Activated CD8-positive, alpha-beta memory T cell treated with anti-CD3 and anti-CD28 coated beads, Interleukin-2, amount 50 U/mL, for 4 hours (primary cell): ENCODE measurements around the gene LRP4.
A peak's percentile ranks its signal among the peaks of the same experiment; 100 is the strongest.

Source experiments
- DNase-seq: peaks from one replicate; pipeline ENCODE4 v3.0.0-alpha.2; 2020

Gene LRP4

DNA sequence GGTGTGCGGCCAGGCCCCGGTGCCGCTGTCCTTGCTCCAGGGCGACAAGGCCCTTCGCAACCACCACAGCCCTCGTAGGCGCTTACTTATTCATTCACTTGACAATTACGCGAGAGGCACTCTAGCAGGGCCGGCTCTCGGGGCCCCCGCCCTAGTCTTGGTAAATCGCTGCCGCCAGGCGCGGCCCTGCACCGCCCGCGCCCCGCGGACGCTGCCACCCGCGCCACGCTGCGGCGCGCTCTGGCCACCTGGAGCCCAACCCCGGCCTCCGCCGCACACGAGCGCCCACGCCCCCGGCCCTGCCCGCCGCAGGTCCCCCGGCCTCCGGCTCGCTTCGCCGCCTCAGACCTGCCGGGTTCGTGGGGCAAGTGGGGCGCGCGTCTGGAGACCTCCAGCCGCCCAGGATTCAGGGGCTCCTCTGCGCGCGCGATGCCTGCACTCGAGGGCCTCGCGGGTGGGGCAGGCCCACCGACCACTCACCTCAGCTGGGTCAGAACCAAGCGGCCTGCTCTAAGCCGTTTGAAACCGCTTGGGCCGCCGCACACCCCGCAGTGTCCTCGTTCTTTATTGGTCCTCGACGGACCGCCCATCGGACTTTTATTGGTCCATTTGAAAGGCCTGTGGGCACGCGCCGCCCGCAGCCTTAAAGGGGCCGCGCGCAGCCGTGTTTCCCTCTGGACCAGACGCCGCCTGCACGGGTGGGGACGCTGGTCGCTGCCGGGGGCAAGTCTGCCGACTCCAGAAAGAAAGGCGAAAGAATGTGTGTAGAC, 72.4 kb downstream of the LRP4 start, which contains the start of gene CKAP5:
Gene CKAP5, minus strand, starts transcription at position 541 of the 770 bp plus-strand sequence. CDS start 25,049 bp downstream, outside the sequence.
- peak; percentile 84 for DNase-seq

DNA sequence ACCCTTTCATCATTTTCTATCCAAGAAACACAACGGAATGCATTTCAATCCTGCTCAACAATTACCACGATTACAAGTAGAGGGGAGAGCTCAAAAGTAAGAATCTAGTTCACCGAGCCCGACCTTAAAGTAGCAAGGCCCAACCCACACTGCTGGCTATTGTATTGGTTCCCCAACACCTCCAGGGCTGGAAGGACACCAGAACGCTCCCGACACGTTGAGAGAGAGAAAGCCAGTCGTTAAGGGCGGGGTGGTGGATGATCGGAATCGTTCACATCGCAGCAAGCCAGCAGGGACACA, 73.0 kb downstream of the LRP4 start:
- no peak for DNase-seq

DNA sequence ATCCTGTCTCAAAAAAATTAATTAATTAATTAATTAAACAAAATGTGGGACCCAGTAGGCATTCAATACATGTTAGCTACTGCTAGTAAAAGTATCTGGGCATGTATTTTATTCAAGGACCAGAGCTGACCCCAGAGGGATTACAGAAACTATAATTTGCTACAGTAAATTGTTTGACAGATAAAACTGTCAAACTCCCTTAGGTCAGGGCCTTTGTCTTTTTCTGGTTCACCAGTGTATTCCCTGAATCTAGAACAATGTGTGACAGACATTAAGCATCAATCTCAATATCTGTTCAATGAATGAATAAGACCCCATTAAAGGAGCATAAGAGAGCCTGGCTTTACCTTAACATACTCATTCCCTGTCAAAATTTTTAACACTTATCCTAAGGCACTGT, 78.2 kb downstream of the LRP4 start:
- no peak for DNase-seq

DNA sequence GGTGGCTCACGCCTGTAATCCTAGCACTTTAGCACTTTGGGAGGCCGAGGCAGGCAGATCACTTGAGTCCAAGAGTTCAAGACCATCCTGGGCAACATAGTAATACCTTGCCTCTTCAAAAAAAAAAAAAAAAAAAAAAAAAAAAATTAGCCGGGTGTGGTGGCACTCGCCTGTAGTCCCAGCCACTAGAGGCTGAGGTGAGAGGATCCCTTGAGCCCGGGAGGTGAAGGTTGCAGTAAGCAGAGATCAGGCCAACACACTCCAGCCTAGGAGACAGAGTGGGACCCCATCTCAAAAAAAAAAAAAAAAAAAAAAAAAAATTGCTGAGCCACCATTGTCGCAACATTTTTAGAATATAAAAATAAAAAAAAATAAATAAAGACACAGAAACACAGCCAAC, 79.8 kb downstream of the LRP4 start:
- DNase-seq = no peak

DNA sequence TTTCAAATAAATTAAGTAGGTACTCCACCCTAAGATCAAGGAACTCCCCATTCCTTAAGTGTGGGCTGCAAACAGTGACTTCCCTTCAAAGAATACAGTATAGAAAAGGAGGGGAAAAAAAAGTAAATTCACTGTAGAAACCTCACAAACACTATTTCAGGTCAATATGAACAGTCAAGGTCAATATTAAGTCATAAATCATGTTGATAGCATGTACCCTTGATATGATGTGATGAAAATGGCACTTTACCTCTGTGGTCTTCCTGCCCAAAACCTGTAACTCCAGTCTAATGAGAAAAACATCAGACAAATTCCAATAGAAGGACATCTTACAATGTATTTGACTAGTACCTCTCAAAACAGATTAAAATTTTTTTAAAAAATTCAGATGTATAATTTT, 80.5 kb downstream of the LRP4 start:
- no peak for DNase-seq

DNA sequence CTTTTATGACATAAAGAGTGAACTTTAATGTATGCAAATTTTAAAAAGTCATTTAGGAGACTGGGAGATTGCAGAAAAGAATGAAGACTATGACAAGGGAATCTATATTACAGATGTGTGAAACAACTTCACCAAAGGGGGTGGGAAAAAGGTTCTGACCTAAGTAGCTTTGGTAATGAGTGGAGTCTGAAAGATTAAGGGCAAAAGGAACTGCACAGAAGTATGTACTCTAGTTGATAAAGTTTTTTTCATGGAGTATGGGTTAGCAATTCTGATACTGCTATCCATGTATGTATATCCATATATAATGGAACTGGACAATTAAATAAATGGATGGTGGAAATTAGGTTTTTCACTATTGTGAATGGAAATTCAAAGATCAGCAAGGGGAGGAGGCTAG, 81.5 kb downstream of the LRP4 start:
- DNase-seq = no peak

DNA sequence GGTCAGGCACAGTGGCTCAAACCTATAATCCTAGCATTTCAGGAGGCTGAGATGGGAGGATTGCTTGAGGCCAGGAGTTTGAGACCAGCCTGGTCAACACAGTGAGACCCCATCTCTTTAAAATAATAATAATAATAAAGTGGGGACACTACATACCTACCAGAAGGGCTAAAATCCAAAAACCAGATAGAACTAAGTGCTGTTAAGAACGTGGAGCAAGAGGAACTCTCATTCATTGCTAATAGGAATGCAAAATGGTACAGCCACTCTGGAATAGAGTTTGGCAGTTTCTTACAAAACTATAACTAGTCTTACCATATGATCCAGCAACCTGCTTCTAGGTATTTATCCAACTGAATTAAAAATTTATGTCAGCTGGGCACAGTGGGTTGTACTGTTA, 81.9 kb downstream of the LRP4 start:
- no peak for DNase-seq

DNA sequence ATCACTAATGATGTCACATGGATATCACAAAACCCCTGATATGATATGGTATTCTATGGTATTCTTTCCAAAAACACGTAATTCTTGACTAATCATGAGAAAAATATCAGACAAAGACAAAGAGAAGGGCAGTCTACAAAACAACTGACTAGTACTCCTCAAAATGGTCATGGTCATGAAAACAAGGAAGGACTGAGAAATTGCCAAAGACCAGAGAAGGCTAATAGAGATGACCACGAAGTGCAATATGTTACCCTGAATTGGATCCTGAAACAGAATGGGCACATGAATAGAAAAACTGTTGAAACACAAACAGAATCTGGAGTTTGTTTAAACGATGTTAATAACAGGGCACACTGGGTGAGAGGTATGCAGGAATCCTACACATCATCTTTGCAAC, 82.5 kb downstream of the LRP4 start:
- DNase-seq = no peak

DNA sequence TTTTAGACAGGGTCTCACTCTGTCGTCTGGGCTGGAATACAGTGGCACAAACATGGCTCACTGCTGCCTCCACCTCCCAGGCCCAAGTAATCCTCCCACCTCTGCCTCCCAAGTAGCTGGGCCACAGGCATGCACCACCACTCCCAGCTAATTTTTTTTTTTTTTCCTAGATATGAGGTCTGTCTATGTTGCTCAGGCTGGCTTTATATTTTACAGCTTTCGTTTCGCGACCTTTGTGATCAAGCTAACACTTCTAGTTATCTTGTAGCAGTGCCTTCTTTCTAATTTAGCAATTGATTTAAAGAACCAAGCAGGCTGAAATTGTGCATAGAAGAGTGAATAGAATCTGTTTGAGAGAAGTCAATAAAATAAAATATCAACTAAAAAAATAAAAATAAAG, 83.5 kb downstream of the LRP4 start:
- DNase-seq = no peak

DNA sequence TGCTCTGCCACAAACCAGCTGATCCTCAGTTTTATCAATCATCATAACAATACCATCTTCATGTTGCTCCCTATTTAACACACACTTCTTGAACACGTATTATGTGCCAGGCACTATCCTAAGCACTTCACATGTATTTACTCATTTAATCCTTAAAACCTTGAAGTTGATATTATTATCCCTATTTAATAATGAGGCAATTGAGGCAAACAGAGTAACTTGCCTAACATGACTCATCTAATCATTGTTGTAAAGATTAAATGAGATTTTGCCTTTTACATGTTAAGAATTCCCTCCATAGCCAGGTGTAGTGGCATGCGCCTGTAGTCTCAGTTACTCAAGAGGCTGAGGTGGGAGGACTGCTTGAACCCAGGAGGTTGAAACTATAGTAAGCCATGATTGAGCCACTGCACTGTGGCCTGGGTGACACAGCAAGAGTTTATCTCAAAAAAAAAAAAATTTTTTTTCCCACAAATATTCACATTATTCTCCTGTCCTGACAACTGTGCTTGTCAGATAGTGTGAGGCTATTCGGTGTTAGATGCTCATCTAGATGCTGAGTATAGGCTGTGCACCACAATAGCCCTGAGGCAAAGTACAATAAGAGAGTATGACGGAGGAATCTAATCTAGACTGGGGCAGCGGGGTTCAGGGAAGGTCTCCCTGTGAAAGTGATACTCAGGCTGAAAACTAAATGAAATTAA, 85.7 kb downstream of the LRP4 start:
- DNase-seq = no peak

DNA sequence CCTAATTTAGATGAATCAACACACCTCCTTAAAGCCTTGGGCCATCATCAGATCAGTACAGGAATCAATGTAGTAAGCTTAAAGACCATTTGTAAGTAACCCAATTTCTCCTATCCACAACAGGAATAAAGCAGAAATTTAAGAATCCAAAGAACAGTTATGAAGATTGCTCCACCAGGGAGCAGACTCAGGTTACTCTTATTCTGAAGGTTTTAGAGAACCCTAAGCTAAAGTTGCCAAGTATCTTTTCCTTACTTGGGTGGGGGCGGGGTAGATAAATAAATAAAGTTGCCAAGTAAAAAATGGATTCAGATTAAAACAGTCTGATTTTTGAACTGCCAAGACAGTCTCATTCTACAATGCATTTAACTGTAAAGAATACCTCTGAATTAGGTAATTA, 90.4 kb downstream of the LRP4 start:
- DNase-seq = no peak

DNA sequence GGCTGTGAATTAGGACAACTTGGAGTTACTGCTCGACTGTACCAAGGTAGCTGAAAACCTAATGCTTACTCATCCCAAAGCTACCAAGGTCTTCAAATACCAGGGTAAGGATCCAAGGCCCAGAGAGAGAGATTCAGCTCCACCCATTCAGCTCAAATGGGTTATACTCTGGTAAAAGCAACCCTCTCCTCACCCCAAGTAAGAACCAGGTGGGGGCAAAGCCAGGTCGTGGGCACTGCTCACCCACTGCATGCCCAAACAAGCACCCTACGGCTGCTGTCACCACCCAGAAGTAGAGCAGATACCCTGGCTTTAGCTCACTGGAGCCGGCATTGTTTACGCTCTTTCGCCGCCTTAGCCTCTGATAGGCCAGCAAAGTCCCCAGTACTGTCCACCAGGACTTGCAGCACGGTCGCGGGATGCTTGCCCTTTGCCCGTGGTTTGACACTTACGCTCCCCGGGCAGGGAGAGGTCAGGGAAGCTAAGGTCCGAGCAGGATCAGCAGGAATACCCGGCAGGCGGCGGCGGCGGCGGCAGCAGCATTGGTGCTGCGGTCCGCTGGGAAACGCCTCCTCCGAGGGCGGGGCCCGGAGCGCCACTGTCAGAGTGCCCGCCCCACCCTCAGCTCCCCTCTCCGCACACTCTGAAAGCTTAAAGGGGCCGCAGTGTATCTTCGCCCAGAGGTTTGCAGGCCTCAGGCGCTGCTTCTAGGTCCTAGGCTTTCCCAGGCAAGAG, 91.9 kb downstream of the LRP4 start:
- peak; percentile 76 for DNase-seq

DNA sequence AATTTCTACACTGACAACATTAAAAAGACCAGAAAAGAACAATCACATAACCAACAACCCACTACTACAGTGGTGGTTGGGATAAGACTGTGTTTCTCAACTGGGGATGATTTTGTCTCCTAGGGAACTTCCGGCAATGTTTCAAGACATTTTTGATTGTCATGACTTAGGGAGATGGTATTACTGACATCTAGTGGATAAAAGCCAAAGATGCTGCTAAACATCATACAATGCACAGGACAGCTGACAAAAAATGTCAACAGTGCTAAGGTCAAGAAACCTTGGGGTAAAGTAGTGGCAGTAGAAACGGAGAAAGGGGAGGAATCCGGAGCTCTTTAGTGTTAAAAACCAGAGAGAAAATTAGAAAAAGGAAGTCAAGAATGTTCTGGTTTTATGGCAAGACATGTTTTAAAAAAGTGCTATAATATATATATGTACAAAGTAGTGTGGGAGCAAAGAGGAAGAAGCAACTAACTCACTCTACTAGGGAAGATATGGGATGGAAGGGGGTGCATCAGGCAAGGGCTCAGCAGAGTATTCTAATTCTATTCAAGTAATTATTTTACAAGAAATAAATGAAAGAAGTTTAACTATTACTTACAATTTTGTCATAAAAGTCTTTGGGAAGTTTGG, 109.4 kb downstream of the LRP4 start:
- no peak for DNase-seq
